Vagina (tissue), 2 donors: ENCODE data around the gene MRPS15.

Experiments
- CTCF ChIP-seq, 3 experiments: fragments of 450-650 bp in 2 of 3; fragments of 200-600 bp in 1 of 3; sonication (generic) in 1 of 3; IDR thresholded peaks; one replicate each; pipeline ENCODE4 v1.5.1; 2017 to 2019; ENCODE audit warnings: antibody characterized with exemption in 3 of 3, mild to moderate bottlenecking in 2 of 3, moderate library complexity in 2 of 3
- POLR2A ChIP-seq, 2 donors: fragments of 450-650 bp; IDR thresholded peaks; one replicate each; pipeline ENCODE4 v1.6.1; 2017; ENCODE audit warnings: antibody characterized with exemption in 2 of 2, mild to moderate bottlenecking in 2 of 2, moderate library complexity in 2 of 2
- POLR2AphosphoS5 ChIP-seq, 2 donors: sonication (generic); formaldehyde crosslinking; IDR thresholded peaks; one replicate each; pipeline ENCODE4 v1.9.0; 2017; ENCODE audit warnings: antibody characterized with exemption in 2 of 2, mild to moderate bottlenecking in 2 of 2, low read depth in 1 of 2; ENCODE audit not compliant: insufficient read depth in 1 of 2

- TF ChIP-seq POLR2A (IDR thresholded peaks at IDR 0.05) (no peak), CTCF (IDR thresholded peaks at IDR 0.05) (no peak), POLR2AphosphoS5 (IDR thresholded peaks at IDR 0.05; ENCODE audit: insufficient read depth in 1 of 2, low read depth in 1 of 2) (no peak)
These were observed 48.7 kb upstream of the MRPS15 start for GRCh38 chr1:36512842-36513241.
